ENCODE measurements around the gene VASH1.

The VASH1 gene

DNA sequence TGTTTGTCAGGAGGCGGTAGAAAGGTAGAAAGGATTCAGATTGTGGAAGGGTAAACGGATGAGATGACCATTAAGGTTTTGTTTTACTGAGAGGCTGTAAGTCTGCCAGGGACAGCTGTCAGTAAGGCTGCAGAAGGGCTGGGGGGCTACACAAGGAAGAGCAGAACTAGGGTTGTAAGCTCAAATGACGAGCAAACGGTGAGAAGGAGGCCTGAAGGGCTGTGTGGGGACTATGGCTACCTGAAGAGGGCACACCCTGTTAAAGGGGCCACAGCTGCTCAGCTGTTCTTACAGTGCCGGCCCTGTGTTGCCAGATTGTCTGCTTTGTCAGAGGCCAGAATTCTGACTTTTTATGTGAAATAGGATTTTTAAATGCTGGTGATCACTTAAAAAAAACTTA is 19.1 kb downstream of the VASH1 start:
- Histone ChIP-seq H3K9me3 (ENCODE audit: control extremely low read depth in 1 of 5, control insufficient read depth in 4 of 5, insufficient read depth in 2 of 5, low read depth in 1 of 5, low read length in 4 of 5) (no peaks in the 10 kb centered on the region), H3K27me3 (replicated peaks in 2 of 5; ENCODE audit: control insufficient read depth in 4 of 5, insufficient read depth in 5 of 5, low read length in 4 of 5) (no peaks in the 10 kb centered on the region), H3K4me3 (ENCODE audit: control insufficient read depth in 1 of 7, extremely low read depth in 1 of 7, insufficient read depth in 4 of 7, low read depth in 2 of 7, low read length in 6 of 7) (no peak overlapping the region), H3K4me1 (ENCODE audit: control extremely low read depth in 1 of 4, control insufficient read depth in 4 of 4, insufficient read depth in 4 of 4, low read length in 3 of 4) (peaks cover 0 to 48% (median 37%) of the 10 kb centered on the region in 4 experiments), H3K36me3 (ENCODE audit: control insufficient read depth in 4 of 4, insufficient read depth in 4 of 4, low read length in 3 of 4) (peaks cover 7 to 23% (median 13%) of the 10 kb centered on the region in 4 experiments), H3K27ac (ENCODE audit: insufficient read depth in 1 of 2, low read depth in 1 of 2, low read length in 2 of 2, poor library complexity in 1 of 2, severe bottlenecking in 2 of 2) (no peak overlapping the region)
- DNase-seq: no peak
- 80% methylated on average over 4 of the region's 5 CpGs for WGBS (ENCODE audit: insufficient coverage)
- ChIA-PET CTCF (interaction anchor here (1.1 to 16.5 kb wide), 6 partner anchors 12 to 66 kb away, joined by 3 to 520 read pairs (median 4); partner anchors contain the start of genes ANGEL1 and VASH1), POLR2A (no interaction called here)

DNA sequence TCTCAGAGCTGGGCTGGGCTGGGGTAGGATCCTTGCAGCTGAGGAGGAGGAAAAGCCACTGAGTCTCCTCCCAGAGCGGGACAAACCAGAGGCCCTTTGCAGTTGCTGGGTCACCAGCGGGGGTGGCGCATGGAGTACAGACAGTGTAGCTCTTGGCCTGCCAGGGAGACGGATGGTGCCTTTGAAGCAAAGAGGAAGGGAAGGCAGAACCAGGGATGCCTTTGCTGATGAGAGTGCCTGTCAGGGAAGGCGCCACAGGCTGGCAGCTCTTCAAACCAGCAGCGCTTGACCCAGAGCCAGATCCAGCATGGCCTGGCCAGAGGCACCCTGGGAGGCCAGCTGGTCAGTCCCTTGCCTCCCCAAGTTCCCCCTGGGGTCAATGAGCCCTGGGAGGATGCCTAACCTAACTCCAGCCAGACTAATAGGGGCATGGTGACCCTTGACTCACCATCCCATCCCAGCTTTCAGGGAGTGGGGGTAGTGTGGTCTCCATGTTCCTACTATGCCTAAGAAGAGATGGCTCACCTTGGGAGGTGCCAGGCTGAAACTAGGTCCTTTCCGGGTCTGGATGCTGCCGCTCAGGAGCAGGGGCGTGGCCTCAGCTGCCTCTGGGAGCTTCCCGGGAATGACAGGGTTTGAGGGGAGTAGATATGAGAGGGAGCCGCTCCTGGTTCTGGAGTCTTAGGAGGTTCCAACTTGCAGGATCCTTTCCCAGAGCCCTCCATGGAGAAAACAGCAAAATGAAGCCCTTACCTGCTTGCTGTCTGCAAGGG is 19.8 kb downstream of the VASH1 start:
- DNase-seq: no peak
- ChIA-PET CTCF (interaction anchor here (1.1 to 16.5 kb wide), 7 partner anchors 12 to 67 kb away, joined by 3 to 520 read pairs (median 4); partner anchors contain the start of genes ANGEL1 and VASH1), POLR2A (interaction anchor here (1.3 to 1.7 kb wide), 2 partner anchors 12 to 71 kb away, joined by 3 read pairs; no protein-coding TSS in a partner anchor)
- Histone ChIP-seq H3K27ac (ENCODE audit: insufficient read depth in 1 of 2, low read depth in 1 of 2, low read length in 2 of 2, poor library complexity in 1 of 2, severe bottlenecking in 2 of 2) (peak overlapping the region in 1 of 2 experiments; percentile 57), H3K36me3 (ENCODE audit: control insufficient read depth in 4 of 4, insufficient read depth in 4 of 4, low read length in 3 of 4) (peaks cover 7 to 28% (median 13%) of the 10 kb centered on the region in 4 experiments), H3K4me3 (ENCODE audit: control insufficient read depth in 1 of 7, extremely low read depth in 1 of 7, insufficient read depth in 4 of 7, low read depth in 2 of 7, low read length in 6 of 7) (no peak overlapping the region), H3K9me3 (ENCODE audit: control extremely low read depth in 1 of 5, control insufficient read depth in 4 of 5, insufficient read depth in 2 of 5, low read depth in 1 of 5, low read length in 4 of 5) (no peaks in the 10 kb centered on the region), H3K4me1 (ENCODE audit: control extremely low read depth in 1 of 4, control insufficient read depth in 4 of 4, insufficient read depth in 4 of 4, low read length in 3 of 4) (peaks cover 0 to 44% (median 37%) of the 10 kb centered on the region in 4 experiments), H3K27me3 (replicated peaks in 2 of 5; ENCODE audit: control insufficient read depth in 4 of 5, insufficient read depth in 5 of 5, low read length in 4 of 5) (no peaks in the 10 kb centered on the region)
- WGBS (ENCODE audit: insufficient coverage): 95% methylated on average over 10 of the region's 11 CpGs

DNA sequence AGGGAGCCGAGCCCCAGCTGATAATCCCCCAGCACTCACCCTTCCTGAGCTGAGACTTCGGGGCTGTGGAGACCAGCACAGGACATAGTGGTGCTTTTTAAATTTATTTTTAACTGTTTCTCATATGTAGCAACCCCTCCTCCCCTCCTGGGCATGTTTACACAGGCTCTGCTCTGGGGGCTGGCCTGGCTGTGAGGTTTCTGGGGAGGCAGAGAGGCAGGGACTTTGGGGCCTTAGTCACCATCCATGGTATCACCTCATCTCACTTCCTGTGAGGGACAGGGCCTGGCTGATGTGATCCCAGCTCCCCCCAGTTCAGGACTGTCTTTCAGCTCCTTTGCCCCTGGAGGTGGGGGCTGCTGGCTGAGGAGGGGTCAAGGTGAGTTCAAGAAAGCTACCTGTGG is 20.4 kb downstream of the VASH1 start:
- ChIA-PET POLR2A (interaction anchor here (1.3 to 1.7 kb wide), 2 partner anchors 13 to 71 kb away, joined by 3 read pairs; no protein-coding TSS in a partner anchor), CTCF (interaction anchor here (1.6 to 16.5 kb wide), 4 partner anchors 13 to 67 kb away, joined by 4 to 520 read pairs (median 117); partner anchors contain the start of gene VASH1)
- no peaks in the 10 kb centered on the region for H3K27me3 ChIP-seq (replicated peaks in 2 of 5; ENCODE audit: control insufficient read depth in 4 of 5, insufficient read depth in 5 of 5, low read length in 4 of 5)
- whole genome bisulfite sequencing (ENCODE audit: insufficient coverage): no CpG with 5 or more reads among the region's 2 CpGs
- H3K36me3 ChIP-seq (ENCODE audit: control insufficient read depth in 4 of 4, insufficient read depth in 4 of 4, low read length in 3 of 4): peaks cover 7 to 32% (median 15%) of the 10 kb centered on the region in 4 experiments
- H3K27ac ChIP-seq (ENCODE audit: insufficient read depth in 1 of 2, low read depth in 1 of 2, low read length in 2 of 2, poor library complexity in 1 of 2, severe bottlenecking in 2 of 2): peak overlapping the region in 1 of 2 experiments; percentile 57
- DNase-seq: no peak
- peaks cover 0 to 40% (median 33%) of the 10 kb centered on the region in 4 experiments for H3K4me1 ChIP-seq (ENCODE audit: control extremely low read depth in 1 of 4, control insufficient read depth in 4 of 4, insufficient read depth in 4 of 4, low read length in 3 of 4)
- H3K9me3 ChIP-seq (ENCODE audit: control extremely low read depth in 1 of 5, control insufficient read depth in 4 of 5, insufficient read depth in 2 of 5, low read depth in 1 of 5, low read length in 4 of 5): no peaks in the 10 kb centered on the region
- no peak overlapping the region for H3K4me3 ChIP-seq (ENCODE audit: control insufficient read depth in 1 of 7, extremely low read depth in 1 of 7, insufficient read depth in 4 of 7, low read depth in 2 of 7, low read length in 6 of 7)

DNA sequence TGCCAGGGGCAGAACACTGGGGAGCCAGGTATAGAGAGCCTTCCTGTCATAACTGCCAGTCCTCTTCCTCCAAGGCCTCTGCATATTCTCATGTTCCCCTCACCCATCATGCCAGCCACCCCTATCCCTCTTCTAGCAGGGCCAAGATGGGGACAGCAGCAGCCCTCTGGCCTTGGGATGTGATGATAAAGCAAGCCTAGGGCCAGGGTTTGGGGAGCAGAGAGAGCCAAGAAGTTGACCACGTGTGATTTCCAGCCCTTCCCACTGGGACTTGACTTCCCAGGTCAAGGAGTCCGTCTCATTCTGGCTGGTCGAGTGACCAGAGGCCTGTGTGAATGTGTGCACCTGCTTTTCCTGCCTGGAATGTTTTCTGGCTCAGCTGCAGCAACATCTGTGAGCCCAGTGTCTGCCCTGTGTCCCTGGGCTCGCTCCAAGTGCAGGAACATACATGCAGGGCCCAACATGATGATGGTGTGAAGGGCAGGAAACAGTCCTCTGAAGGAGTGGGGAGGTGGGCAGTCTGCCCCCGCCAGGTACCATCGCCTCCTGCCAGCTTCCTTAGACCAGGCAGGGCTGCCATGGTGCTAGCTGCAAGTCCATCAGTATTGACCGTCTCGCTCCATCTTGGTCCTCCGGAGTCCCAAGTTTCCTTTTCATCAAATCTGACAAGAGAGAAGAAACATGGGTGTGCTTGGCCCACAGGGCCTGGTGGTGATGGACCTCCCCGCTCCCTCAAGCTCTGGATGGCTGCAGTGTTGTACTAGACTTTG is 21.0 kb downstream of the VASH1 start:
- ChIA-PET POLR2A (interaction anchor here (1.3 to 3.7 kb wide), 3 partner anchors 9 to 72 kb away, joined by 3 to 17 read pairs (median 3); no protein-coding TSS in a partner anchor), CTCF (interaction anchor here (1.0 to 16.5 kb wide), 8 partner anchors 9 to 315 kb away, joined by 3 to 520 read pairs (median 19); partner anchors contain the start of gene VASH1)
- Histone ChIP-seq H3K4me1 (ENCODE audit: control extremely low read depth in 1 of 4, control insufficient read depth in 4 of 4, insufficient read depth in 4 of 4, low read length in 3 of 4) (peaks cover 0 to 35% (median 29%) of the 10 kb centered on the region in 4 experiments), H3K4me3 (ENCODE audit: control insufficient read depth in 1 of 7, extremely low read depth in 1 of 7, insufficient read depth in 4 of 7, low read depth in 2 of 7, low read length in 6 of 7) (peak overlapping the region in 3 of 7 experiments; percentile 15 to 39 (median 30)), H3K9me3 (ENCODE audit: control extremely low read depth in 1 of 5, control insufficient read depth in 4 of 5, insufficient read depth in 2 of 5, low read depth in 1 of 5, low read length in 4 of 5) (no peaks in the 10 kb centered on the region), H3K27me3 (replicated peaks in 2 of 5; ENCODE audit: control insufficient read depth in 4 of 5, insufficient read depth in 5 of 5, low read length in 4 of 5) (no peaks in the 10 kb centered on the region), H3K27ac (ENCODE audit: insufficient read depth in 1 of 2, low read depth in 1 of 2, low read length in 2 of 2, poor library complexity in 1 of 2, severe bottlenecking in 2 of 2) (peak overlapping the region in 1 of 2 experiments; percentile 57), H3K36me3 (ENCODE audit: control insufficient read depth in 4 of 4, insufficient read depth in 4 of 4, low read length in 3 of 4) (peaks cover 7 to 38% (median 19%) of the 10 kb centered on the region in 4 experiments)
- WGBS (ENCODE audit: insufficient coverage): 93% methylated on average over 10 of the region's 10 CpGs
- no peak for DNase-seq

DNA sequence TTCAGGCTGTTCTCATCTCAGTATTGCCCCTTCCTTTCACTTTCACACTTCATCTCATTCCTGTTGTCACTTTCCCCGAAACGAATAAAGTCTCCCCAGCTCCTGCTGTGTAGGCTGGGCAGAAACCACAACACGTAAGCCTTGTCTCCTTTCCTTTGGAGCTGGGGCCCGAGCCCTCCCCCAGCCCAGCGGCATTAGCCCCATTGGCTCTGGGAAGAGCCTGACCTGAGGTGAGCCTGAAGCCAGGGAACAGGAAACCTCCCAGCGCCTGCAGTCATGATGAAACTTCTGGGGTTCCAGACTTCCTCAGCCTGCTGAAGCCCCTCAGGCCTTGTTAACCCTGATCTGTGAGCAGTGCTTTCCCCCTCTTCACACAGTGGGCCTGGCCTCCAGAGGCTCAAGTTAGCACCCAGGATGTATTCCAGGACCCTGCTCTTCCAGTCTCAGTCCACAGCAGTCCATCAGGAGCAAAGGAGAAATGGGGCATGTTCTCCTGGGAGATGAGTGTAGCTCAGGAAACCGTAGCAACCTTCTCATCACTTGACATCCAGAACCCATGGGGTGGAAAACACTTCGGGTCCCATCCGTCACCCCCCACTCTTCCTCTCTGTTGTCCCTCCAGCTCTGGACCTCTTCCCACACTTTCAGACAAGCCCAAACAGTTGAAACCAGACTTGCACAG is 21.8 kb downstream of the VASH1 start:
- H3K9me3 ChIP-seq (ENCODE audit: control extremely low read depth in 1 of 5, control insufficient read depth in 4 of 5, insufficient read depth in 2 of 5, low read depth in 1 of 5, low read length in 4 of 5): no peaks in the 10 kb centered on the region
- H3K4me3 ChIP-seq (ENCODE audit: control insufficient read depth in 1 of 7, extremely low read depth in 1 of 7, insufficient read depth in 4 of 7, low read depth in 2 of 7, low read length in 6 of 7): peak overlapping the region in 2 of 7 experiments; percentile 30 to 39
- ChIA-PET POLR2A (interaction anchor here (2.6 to 3.7 kb wide), 2 partner anchors 10 to 14 kb away, joined by 9 to 17 read pairs; no protein-coding TSS in a partner anchor), CTCF (interaction anchor here (1.0 to 16.5 kb wide), 10 partner anchors 7 to 314 kb away, joined by 3 to 520 read pairs (median 16); partner anchors contain the start of gene VASH1)
- H3K27me3 ChIP-seq (replicated peaks in 2 of 5; ENCODE audit: control insufficient read depth in 4 of 5, insufficient read depth in 5 of 5, low read length in 4 of 5): no peaks in the 10 kb centered on the region
- DNase-seq: peak in 2 of 3 donors; percentile 52 to 67
- peaks cover 0 to 33% (median 26%) of the 10 kb centered on the region in 4 experiments for H3K4me1 ChIP-seq (ENCODE audit: control extremely low read depth in 1 of 4, control insufficient read depth in 4 of 4, insufficient read depth in 4 of 4, low read length in 3 of 4)
- H3K36me3 ChIP-seq (ENCODE audit: control insufficient read depth in 4 of 4, insufficient read depth in 4 of 4, low read length in 3 of 4): peaks cover 7 to 45% (median 26%) of the 10 kb centered on the region in 4 experiments
- H3K27ac ChIP-seq (ENCODE audit: insufficient read depth in 1 of 2, low read depth in 1 of 2, low read length in 2 of 2, poor library complexity in 1 of 2, severe bottlenecking in 2 of 2): peak overlapping the region in 1 of 2 experiments; percentile 51
- WGBS (ENCODE audit: insufficient coverage): 56% methylated on average over 8 of the region's 9 CpGs

DNA sequence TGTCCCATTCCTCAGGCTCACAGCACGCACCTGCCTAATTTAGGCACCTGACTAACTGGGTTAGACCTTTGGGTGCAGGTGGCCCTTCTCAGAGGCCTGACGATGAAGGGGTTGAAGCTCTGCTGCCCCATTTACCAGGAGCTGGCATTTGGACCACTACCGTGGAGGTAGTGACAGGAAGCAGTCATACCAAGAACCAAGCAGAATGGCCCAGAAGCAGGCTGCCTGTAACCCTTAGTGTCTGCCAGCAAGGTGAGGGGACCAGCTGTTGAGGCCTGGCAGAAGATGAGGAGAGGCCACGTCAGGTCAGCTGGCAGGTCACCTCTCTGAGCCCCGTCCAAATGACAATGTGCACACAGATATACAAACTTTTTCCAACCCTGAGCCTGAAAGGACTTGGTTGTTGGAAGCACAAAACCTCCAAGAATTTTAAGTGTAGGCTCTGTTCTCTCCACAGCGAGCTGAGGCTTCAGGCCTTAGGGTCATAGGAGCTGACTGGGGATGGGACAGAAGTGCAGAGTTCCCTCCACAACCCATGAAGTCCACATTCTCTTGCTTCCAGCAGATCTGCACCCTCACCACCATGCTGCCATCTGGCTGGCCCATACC is 23.1 kb downstream of the VASH1 start:
- peaks cover 6 to 58% (median 38%) of the 10 kb centered on the region in 4 experiments for H3K36me3 ChIP-seq (ENCODE audit: control insufficient read depth in 4 of 4, insufficient read depth in 4 of 4, low read length in 3 of 4)
- no peaks in the 10 kb centered on the region for H3K9me3 ChIP-seq (ENCODE audit: control extremely low read depth in 1 of 5, control insufficient read depth in 4 of 5, insufficient read depth in 2 of 5, low read depth in 1 of 5, low read length in 4 of 5)
- H3K4me1 ChIP-seq (ENCODE audit: control extremely low read depth in 1 of 4, control insufficient read depth in 4 of 4, insufficient read depth in 4 of 4, low read length in 3 of 4): peaks cover 0 to 33% (median 25%) of the 10 kb centered on the region in 4 experiments
- ChIA-PET CTCF (interaction anchor here (0.7 to 16.5 kb wide), 15 partner anchors 9 to 317 kb away, joined by 3 to 520 read pairs (median 13); partner anchors contain the start of gene VASH1), POLR2A (interaction anchor here (0.6 to 3.7 kb wide), 7 partner anchors 9 to 74 kb away, joined by 3 to 17 read pairs (median 5); no protein-coding TSS in a partner anchor)
- H3K27ac ChIP-seq (ENCODE audit: insufficient read depth in 1 of 2, low read depth in 1 of 2, low read length in 2 of 2, poor library complexity in 1 of 2, severe bottlenecking in 2 of 2): no peak overlapping the region
- no peak overlapping the region for H3K4me3 ChIP-seq (ENCODE audit: control insufficient read depth in 1 of 7, extremely low read depth in 1 of 7, insufficient read depth in 4 of 7, low read depth in 2 of 7, low read length in 6 of 7)
- 96% methylated on average over 4 of the region's 6 CpGs for WGBS (ENCODE audit: insufficient coverage)
- H3K27me3 ChIP-seq (replicated peaks in 2 of 5; ENCODE audit: control insufficient read depth in 4 of 5, insufficient read depth in 5 of 5, low read length in 4 of 5): no peaks in the 10 kb centered on the region
- no peak for DNase-seq

All from common myeloid progenitor, CD34-positive (primary cell).